Adrenal gland (tissue), 5 donors: ENCODE data around the gene FAM210A.

Source experiments
- CTCF ChIP-seq, 6 experiments: fragments of 450-650 bp in 4 of 6; fragments of 200-600 bp in 2 of 6; sonication (generic) in 1 of 6; IDR thresholded peaks; 1 replicate in 5 of 6; 2 replicates in 1 of 6; pipeline versions ENCODE4 v1.5.1 to v1.8.0; 2016 to 2021; ENCODE audit warnings: antibody characterized with exemption in 6 of 6, mild to moderate bottlenecking in 2 of 6, moderate library complexity in 1 of 6
- POLR2A ChIP-seq, 2 donors: fragments of 450-650 bp; IDR thresholded peaks; one replicate each; pipeline ENCODE4 v1.6.1; 2017; ENCODE audit warnings: antibody characterized with exemption in 2 of 2, mild to moderate bottlenecking in 2 of 2, moderate library complexity in 1 of 2
- donor health status: DM: no; HTN: no; CAD: no.

- no peak for TF ChIP-seq POLR2A (IDR thresholded peaks at IDR 0.05)
- TF ChIP-seq CTCF (IDR thresholded peaks at IDR 0.05), result no peak
Observed at GRCh38 chr18:13713455-13714055, 12.8 kb downstream of the FAM210A start.
